Measurements from ENCODE around the gene TTC27.

GRCh38 chr2:32752952-32753351 is 125.1 kb downstream of the TTC27 start:
- TF ChIP-seq CTCF (conservative IDR thresholded peaks at IDR 0.05 in 1 of 2, IDR thresholded peaks at IDR 0.05 in 1 of 2; ENCODE audit: extremely low read depth in 1 of 2, insufficient read depth in 1 of 2, low read depth in 1 of 2, low read length in 2 of 2), result no peak
- TF ChIP-seq EZH2 (IDR thresholded peaks at IDR 0.05; ENCODE audit: borderline replicate concordance, low read length), result no peak
